ENCODE data around the gene FBLN5. TPM values are rescaled to one million over a fixed set of nuclear protein-coding genes. Genes with fewer than 3 reads are reported as not detected.

The FBLN5 gene
- total RNA-seq, 3 donors from 2014 or later, result 81.8 to 171 (median 83.2) TPM

DNA sequence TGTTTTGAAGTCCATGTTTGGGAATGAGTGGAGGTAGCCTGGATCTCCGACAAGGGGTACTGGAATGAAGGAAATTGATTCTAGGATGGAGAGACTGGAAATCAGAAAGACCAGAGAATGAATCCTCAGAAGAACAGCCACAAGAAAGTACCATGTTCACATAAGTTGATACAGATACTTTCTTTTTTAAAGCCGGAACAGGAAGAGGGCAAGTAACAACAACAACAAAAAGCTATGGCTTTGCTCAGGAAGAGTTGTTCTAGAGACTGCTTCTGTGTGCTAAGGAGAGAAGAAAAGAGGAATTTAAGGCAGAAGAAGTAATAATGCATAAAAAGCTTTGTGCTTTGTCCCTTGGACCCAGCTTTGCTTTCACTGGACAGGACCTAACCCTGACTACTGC is 86.4 kb downstream of the FBLN5 start:
- H3K4me3 ChIP-seq, result no peak overlapping the region
- H3K27ac ChIP-seq, result no peak overlapping the region
- intact Hi-C loops (cut with DNase I; ENCODE audit: low total_unique reads), result no loop called here
- H3K36me3 ChIP-seq, result no peaks in the 10 kb centered on the region
- no peak for DNase-seq (ENCODE audit: low spot score in 2 of 2)
- H3K27me3 ChIP-seq, result no peaks in the 10 kb centered on the region
- no peaks in the 10 kb centered on the region for H3K9me3 ChIP-seq
- H3K4me1 ChIP-seq, result no peaks in the 10 kb centered on the region
- TF ChIP-seq, protein P1, sequence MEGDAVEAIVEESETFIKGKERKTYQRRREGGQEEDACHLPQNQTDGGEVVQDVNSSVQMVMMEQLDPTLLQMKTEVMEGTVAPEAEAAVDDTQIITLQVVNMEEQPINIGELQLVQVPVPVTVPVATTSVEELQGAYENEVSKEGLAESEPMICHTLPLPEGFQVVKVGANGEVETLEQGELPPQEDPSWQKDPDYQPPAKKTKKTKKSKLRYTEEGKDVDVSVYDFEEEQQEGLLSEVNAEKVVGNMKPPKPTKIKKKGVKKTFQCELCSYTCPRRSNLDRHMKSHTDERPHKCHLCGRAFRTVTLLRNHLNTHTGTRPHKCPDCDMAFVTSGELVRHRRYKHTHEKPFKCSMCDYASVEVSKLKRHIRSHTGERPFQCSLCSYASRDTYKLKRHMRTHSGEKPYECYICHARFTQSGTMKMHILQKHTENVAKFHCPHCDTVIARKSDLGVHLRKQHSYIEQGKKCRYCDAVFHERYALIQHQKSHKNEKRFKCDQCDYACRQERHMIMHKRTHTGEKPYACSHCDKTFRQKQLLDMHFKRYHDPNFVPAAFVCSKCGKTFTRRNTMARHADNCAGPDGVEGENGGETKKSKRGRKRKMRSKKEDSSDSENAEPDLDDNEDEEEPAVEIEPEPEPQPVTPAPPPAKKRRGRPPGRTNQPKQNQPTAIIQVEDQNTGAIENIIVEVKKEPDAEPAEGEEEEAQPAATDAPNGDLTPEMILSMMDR (IDR thresholded peaks at IDR 0.05), result no peak
- TF ChIP-seq POLR2A (IDR thresholded peaks at IDR 0.05) (no peak), POLR2AphosphoS5 (IDR thresholded peaks at IDR 0.05) (no peak)

DNA sequence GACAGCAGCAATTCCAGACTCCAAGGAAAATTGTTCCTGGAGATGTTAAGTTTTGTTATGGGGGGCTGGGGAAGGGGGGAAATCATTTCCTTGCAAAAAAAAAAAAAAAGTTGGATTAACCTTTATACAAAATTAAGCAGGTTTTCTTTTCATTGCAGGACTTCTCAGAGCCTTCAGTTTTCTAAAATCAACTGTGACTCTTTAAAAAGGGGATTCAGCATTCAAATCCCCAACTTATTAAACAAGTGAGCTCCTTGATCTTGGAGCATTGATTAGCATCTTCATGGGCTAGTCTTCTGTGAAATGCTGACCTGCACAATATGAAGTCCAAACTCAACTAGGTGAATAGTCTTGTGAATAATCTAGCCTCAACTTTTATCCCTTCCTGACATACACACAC is 87.3 kb downstream of the FBLN5 start:
- H3K9me3 ChIP-seq, result no peaks in the 10 kb centered on the region
- TF ChIP-seq, protein P1 (IDR thresholded peaks at IDR 0.05), result no peak
- TF ChIP-seq POLR2AphosphoS5 (IDR thresholded peaks at IDR 0.05) (no peak), POLR2A (IDR thresholded peaks at IDR 0.05) (no peak)
- DNase-seq (ENCODE audit: low spot score in 2 of 2), result no peak
- no peak overlapping the region for H3K4me3 ChIP-seq
- H3K4me1 ChIP-seq, result no peaks in the 10 kb centered on the region
- intact Hi-C loops (cut with DNase I; ENCODE audit: low total_unique reads), result no loop called here
- H3K36me3 ChIP-seq, result no peaks in the 10 kb centered on the region
- H3K27me3 ChIP-seq, result no peaks in the 10 kb centered on the region
- no peak overlapping the region for H3K27ac ChIP-seq

GRCh38 chr14:91858536-91859275 is 88.8 kb downstream of the FBLN5 start:
- H3K27ac ChIP-seq, result peak overlapping the region; percentile 61 to 77
- H3K4me1 ChIP-seq, result no peaks in the 10 kb centered on the region
- no peaks in the 10 kb centered on the region for H3K9me3 ChIP-seq
- intact Hi-C loops (cut with DNase I; ENCODE audit: low total_unique reads), result no loop called here
- DNase-seq (ENCODE audit: low spot score in 2 of 2), result peak in 1 of 2 donors; percentile 31
- no peaks in the 10 kb centered on the region for H3K27me3 ChIP-seq
- H3K4me3 ChIP-seq, result no peak overlapping the region
- no peak for TF ChIP-seq POLR2A (IDR thresholded peaks at IDR 0.05)
- TF ChIP-seq POLR2AphosphoS5 (IDR thresholded peaks at IDR 0.05), result peak in 2 of 3 donors; percentile 41 to 58
- no peaks in the 10 kb centered on the region for H3K36me3 ChIP-seq

- no peak for DNase-seq (ENCODE audit: low spot score in 2 of 2)
- Histone ChIP-seq H3K9me3 (no peaks in the 10 kb centered on the region), H3K4me3 (no peak overlapping the region), H3K27me3 (no peaks in the 10 kb centered on the region), H3K27ac (peak overlapping the region in 1 of 2 donors; percentile 77), H3K4me1 (no peaks in the 10 kb centered on the region), H3K36me3 (no peaks in the 10 kb centered on the region)
- intact Hi-C loops (cut with DNase I; ENCODE audit: low total_unique reads), result no loop called here
- TF ChIP-seq POLR2A (IDR thresholded peaks at IDR 0.05), result no peak
- TF ChIP-seq, protein P1 (IDR thresholded peaks at IDR 0.05), result no peak
- TF ChIP-seq POLR2AphosphoS5 (IDR thresholded peaks at IDR 0.05), result no peak
These were observed 89.9 kb downstream of the FBLN5 start for GRCh38 chr14:91857614-91858013.

DNA sequence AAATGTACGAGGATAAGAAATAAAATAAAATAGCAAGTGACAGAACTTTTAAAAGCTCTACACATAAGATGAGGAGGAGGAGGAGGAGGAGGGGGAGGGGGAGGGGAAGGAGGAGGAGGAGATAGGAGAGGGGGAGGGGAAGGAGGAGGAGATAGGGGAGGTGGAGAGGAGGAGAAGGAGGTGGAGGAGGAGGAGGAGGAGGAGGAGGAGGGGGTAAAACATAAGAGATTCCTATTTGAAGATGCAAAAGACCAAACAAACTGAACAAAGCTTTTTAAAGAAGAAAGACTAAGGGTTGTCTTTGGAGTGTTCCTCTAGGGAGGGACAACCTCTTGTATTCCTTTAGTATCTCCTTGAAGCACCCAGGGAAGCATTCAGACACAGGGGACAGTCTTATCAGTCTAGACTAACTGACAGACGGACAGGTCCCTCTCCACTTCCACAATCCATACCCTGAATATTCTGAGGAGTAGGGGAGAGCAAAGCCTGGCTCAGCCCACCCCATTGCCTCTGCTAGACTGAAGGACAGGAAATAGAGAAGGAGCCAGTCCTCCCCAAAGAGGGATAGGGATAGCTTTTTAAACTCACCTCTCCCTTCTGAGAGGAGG is 93.1 kb downstream of the FBLN5 start:
- no peaks in the 10 kb centered on the region for H3K27me3 ChIP-seq
- no peaks in the 10 kb centered on the region for H3K4me1 ChIP-seq
- H3K27ac ChIP-seq, result peak overlapping the region; percentile 43 to 77
- intact Hi-C loops (cut with DNase I; ENCODE audit: low total_unique reads), result no loop called here
- no peaks in the 10 kb centered on the region for H3K9me3 ChIP-seq
- no peaks in the 10 kb centered on the region for H3K36me3 ChIP-seq
- TF ChIP-seq, protein P1 (IDR thresholded peaks at IDR 0.05), result no peak
- TF ChIP-seq POLR2A (IDR thresholded peaks at IDR 0.05) (no peak), POLR2AphosphoS5 (IDR thresholded peaks at IDR 0.05) (no peak)
- no peak for DNase-seq (ENCODE audit: low spot score in 2 of 2)
- no peak overlapping the region for H3K4me3 ChIP-seq

Measured in breast epithelium (tissue), 4 donors.